CD4-positive, CD25-positive, alpha-beta regulatory T cell (primary cell): ENCODE results near the gene GCNT3. TPM values are rescaled to one million over a fixed set of nuclear protein-coding genes. Genes with fewer than 3 reads are reported as not detected.
"Not testable (repeated sequence)": the region's sequence is repeated elsewhere in the genome, so short reads cannot be mapped to it uniquely, and the experiment has no call there.

Experiments used
- ATAC-seq, 2 donors: fragments of 150-1000 bp; cut with Tn5 transposase; one replicate each; pipeline ENCODE4 v1.10.0; 2021; ENCODE audit warnings: low read depth in 2 of 2, moderate number of reproducible peaks in 2 of 2, moderate library complexity in 1 of 2
- DNase-seq, 3 donors: peaks; one replicate each; pipeline versions ENCODE4 v3.0.0 to v3.0.0-alpha.2; 2012 to 2022; ENCODE audit warnings: mixed read lengths in 1 of 3
- H3K27ac ChIP-seq: one replicate; pipeline ENCODE4 v1.7.0; 2013; ENCODE audit warnings: mild to moderate bottlenecking, low read length; ENCODE audit not compliant: insufficient read depth, poor library complexity, severe bottlenecking
- H3K27me3 ChIP-seq: one replicate; pipeline ENCODE4 v1.7.0; 2013; ENCODE audit warnings: low read length; ENCODE audit not compliant: control insufficient read depth, insufficient read depth
- H3K36me3 ChIP-seq: one replicate; pipeline ENCODE4 v1.7.0; 2013; ENCODE audit warnings: mild to moderate bottlenecking, low read length, moderate library complexity; ENCODE audit not compliant: control insufficient read depth, insufficient read depth
- H3K4me1 ChIP-seq: 2 replicates; pipeline ENCODE4 v1.7.0; 2013; ENCODE audit warnings: mild to moderate bottlenecking, low read length; ENCODE audit not compliant: insufficient read depth, control insufficient read depth, poor library complexity, severe bottlenecking
- H3K4me3 ChIP-seq: one replicate; pipeline ENCODE4 v1.7.0; 2013; ENCODE audit warnings: low read depth, mild to moderate bottlenecking, low read length, moderate library complexity
- H3K9me3 ChIP-seq, 2 experiments: 1 replicate in 1 of 2; 2 replicates in 1 of 2; pipeline ENCODE4 v1.7.0; 2013; ENCODE audit warnings: low read length in 2 of 2, mild to moderate bottlenecking in 1 of 2, moderate library complexity in 1 of 2; ENCODE audit not compliant: control insufficient read depth in 2 of 2
- H3K27ac Mint-ChIP-seq, 3 donors: one replicate each; pipeline ENCODE4 v1.8.0; 2020 to 2022; ENCODE audit warnings: mild to moderate bottlenecking in 3 of 3, mixed read lengths in 3 of 3, moderate library complexity in 2 of 3
- H3K27me3 Mint-ChIP-seq: one replicate; pipeline ENCODE4 v1.8.0; 2022; ENCODE audit warnings: mild to moderate bottlenecking, mixed read lengths
- H3K36me3 Mint-ChIP-seq: one replicate; pipeline ENCODE4 v1.8.0; 2020; ENCODE audit warnings: mixed read lengths
- H3K4me1 Mint-ChIP-seq, 4 donors: one replicate each; pipeline ENCODE4 v1.8.0; 2020 to 2022; ENCODE audit warnings: mixed read lengths in 4 of 4, mild to moderate bottlenecking in 1 of 4
- H3K4me3 Mint-ChIP-seq, 4 donors: one replicate each; pipeline ENCODE4 v1.8.0; 2020 to 2022; ENCODE audit warnings: mild to moderate bottlenecking in 4 of 4, mixed read lengths in 4 of 4, moderate library complexity in 3 of 4
- H3K9me3 Mint-ChIP-seq, 7 donors: one replicate each; pipeline ENCODE4 v1.8.0; 2020 to 2022; ENCODE audit warnings: mixed read lengths in 7 of 7, mild to moderate bottlenecking in 3 of 7, moderate library complexity in 2 of 7
- polyA plus RNA-seq, 4 donors: library from polyadenylated mRNA; unstranded; fragments of 300-500 nt; fragmentation: Illumina TruSeq; gene quantifications; one replicate each; pipeline ENCODE4 v1.2.3, GENCODE V29; 2021
- total RNA-seq: library from RNA; stranded (reverse); gene quantifications from one replicate; pipeline ENCODE4 v1.2.3, GENCODE V29; 2022

Gene GCNT3
- total and polyA plus RNA-seq, 5 donors from 2014 or later = 0.32 TPM; not detected in 4

DNA sequence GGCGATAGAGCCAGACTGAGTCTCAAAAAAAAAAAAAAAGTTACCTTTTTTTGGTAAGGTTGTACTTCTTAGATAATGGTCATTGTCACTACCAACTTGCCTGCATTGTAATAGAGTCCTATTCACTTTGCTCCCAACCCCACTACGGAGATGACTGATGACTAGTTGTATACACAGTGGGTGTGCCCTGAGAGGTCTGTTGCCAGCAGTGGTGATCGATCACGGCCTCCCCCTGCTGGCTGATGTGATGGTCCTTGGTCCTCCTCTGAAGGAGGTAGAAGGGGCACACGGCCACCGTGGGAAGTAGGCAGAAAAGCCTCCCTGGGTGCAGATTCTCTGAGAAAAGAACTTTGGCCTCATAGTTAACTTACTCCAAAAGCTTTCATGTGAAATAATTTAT lies 10.7 kb downstream of the GCNT3 start:
- Mint-ChIP-seq H3K4me1 (no peaks in the 10 kb centered on the region), H3K27me3 (peaks cover 31% of the 10 kb centered on the region), H3K4me3 (no peak overlapping the region), H3K36me3 (no peaks in the 10 kb centered on the region), H3K9me3 (no peaks in the 10 kb centered on the region), H3K27ac (no peak overlapping the region)
- peaks cover 9% of the 10 kb centered on the region for H3K27me3 ChIP-seq
- H3K4me3 ChIP-seq = no peak overlapping the region
- H3K9me3 ChIP-seq = no peaks in the 10 kb centered on the region
- H3K36me3 ChIP-seq = no peaks in the 10 kb centered on the region
- DNase-seq (peak in 1 of 3 donors; percentile 59), ATAC-seq (peak; percentile 40 to 46)
- H3K27ac ChIP-seq = no peak overlapping the region
- H3K4me1 ChIP-seq = no peaks in the 10 kb centered on the region

DNA sequence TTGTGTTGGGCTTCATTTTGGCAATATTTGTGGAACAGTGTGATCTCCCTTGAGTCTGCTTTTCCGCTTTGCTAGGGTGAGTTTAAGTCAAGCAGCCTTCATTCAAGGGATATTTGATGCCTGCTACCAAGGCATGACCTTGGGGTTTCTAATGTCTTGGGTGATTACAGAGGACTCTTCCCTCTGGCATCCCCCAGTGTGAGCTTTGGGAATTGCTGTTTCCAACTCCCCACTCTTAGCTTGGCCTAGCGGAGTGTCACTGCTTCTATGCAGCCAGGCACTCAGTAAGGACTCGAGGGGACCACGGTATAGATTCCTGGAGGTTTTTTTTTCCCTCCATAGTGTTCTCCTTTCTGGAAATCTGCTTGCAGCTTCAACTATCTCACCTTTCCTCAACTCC lies 21.1 kb downstream of the GCNT3 start:
- Histone ChIP-seq H3K4me1 (no peaks in the 10 kb centered on the region), H3K36me3 (peaks cover 3% of the 10 kb centered on the region), H3K4me3 (no peak overlapping the region), H3K9me3 (no peaks in the 10 kb centered on the region), H3K27me3 (no peaks in the 10 kb centered on the region), H3K27ac (no peak overlapping the region)
- H3K27ac Mint-ChIP-seq = no peak overlapping the region
- DNase-seq (no peak), ATAC-seq (no peak)
- peaks cover 15% of the 10 kb centered on the region for H3K27me3 Mint-ChIP-seq
- H3K4me3 Mint-ChIP-seq = no peak overlapping the region
- H3K4me1 Mint-ChIP-seq = peaks cover 0 to 3% (median 0%) of the 10 kb centered on the region in 4 donors
- H3K9me3 Mint-ChIP-seq = no peaks in the 10 kb centered on the region
- H3K36me3 Mint-ChIP-seq = peaks cover 12% of the 10 kb centered on the region

DNA sequence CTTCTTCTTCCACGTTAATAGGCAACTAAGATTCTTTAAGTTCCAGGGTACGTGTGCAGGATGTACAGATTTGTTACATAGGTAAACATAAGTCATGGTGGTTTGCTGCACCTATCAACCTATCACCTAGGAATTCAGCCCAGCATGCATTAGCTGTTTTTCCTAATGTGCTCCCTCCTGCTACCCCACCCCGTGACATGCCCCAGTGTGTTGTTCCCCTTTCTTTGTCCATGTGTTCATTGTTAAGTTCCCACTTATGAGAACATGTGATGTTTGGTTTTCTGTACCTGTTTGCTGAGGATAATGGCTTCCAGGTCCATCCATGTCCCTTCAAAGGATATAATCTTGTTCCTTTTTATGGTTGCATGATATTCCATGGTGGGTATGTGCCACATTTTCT lies 24.6 kb downstream of the GCNT3 start:
- H3K36me3 ChIP-seq = peaks cover 27% of the 10 kb centered on the region
- Mint-ChIP-seq H3K27me3 (peaks cover 7% of the 10 kb centered on the region), H3K27ac (peak overlapping the region in 1 of 3 donors; percentile 48), H3K9me3 (no peaks in the 10 kb centered on the region), H3K4me1 (peaks cover 0 to 4% (median 0%) of the 10 kb centered on the region in 4 donors), H3K4me3 (no peak overlapping the region), H3K36me3 (peaks cover 21% of the 10 kb centered on the region)
- ATAC-seq = no peak
- no peak overlapping the region for H3K27ac ChIP-seq
- no peaks in the 10 kb centered on the region for H3K9me3 ChIP-seq
- no peak overlapping the region for H3K4me3 ChIP-seq
- H3K4me1 ChIP-seq = no peaks in the 10 kb centered on the region
- DNase-seq = no peak
- no peaks in the 10 kb centered on the region for H3K27me3 ChIP-seq

GRCh38 chr15:59637507-59637906 lies 25.9 kb downstream of the GCNT3 start:
- not testable (repeated sequence) for ATAC-seq, H3K27me3 ChIP-seq, H3K9me3 Mint-ChIP-seq, H3K9me3 ChIP-seq, H3K4me1 Mint-ChIP-seq, H3K27ac ChIP-seq, H3K27me3 Mint-ChIP-seq, H3K4me3 ChIP-seq, H3K4me1 ChIP-seq, DNase-seq, H3K4me3 Mint-ChIP-seq
- H3K36me3 ChIP-seq = peaks cover 37% of the 10 kb centered on the region
- H3K36me3 Mint-ChIP-seq = peaks cover 26% of the 10 kb centered on the region
- peak overlapping the region in 1 of 3 donors; percentile 47 for H3K27ac Mint-ChIP-seq

- no peaks in the 10 kb centered on the region for H3K9me3 Mint-ChIP-seq
- H3K36me3 Mint-ChIP-seq = peaks cover 25% of the 10 kb centered on the region
- no peak overlapping the region for H3K4me3 Mint-ChIP-seq
Observed at GRCh38 chr15:59642351-59642750, 30.8 kb downstream of the GCNT3 start.

DNA sequence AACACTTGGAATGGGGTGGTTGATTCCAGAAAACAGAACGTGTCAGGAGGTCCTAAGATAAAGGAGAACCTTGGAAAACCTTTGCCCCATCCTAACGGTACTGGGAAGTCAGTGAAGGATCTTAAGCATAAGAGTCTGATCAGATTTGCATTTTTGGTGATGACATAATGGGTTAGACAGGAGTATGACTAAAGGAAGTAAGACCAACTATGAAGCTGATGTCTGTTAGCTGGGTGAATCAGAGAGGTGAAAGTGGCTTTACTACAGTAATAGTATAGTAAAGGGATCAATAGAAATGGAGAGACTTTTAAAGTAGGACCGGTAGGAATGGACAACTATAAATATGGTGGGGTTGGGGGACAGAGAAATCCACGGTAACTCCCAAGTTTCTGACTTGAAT lies 33.2 kb downstream of the GCNT3 start:
- Histone ChIP-seq H3K27me3 (no peaks in the 10 kb centered on the region), H3K4me1 (no peaks in the 10 kb centered on the region), H3K4me3 (no peak overlapping the region), H3K9me3 (no peaks in the 10 kb centered on the region), H3K27ac (no peak overlapping the region), H3K36me3 (peaks cover 64% of the 10 kb centered on the region)
- no peak for DNase-seq
- Mint-ChIP-seq H3K4me3 (no peak overlapping the region), H3K36me3 (peaks cover 29% of the 10 kb centered on the region), H3K27me3 (no peaks in the 10 kb centered on the region), H3K27ac (no peak overlapping the region), H3K9me3 (no peaks in the 10 kb centered on the region), H3K4me1 (peaks cover 0 to 10% (median 7%) of the 10 kb centered on the region in 4 donors)
- no peak for ATAC-seq

More at GRCh38 chr15:59642351-59642750, 30.8 kb downstream of the GCNT3 start:
- Histone ChIP-seq H3K4me1 (no peaks in the 10 kb centered on the region), H3K27ac (no peak overlapping the region), H3K27me3 (no peaks in the 10 kb centered on the region), H3K36me3 (peaks cover 67% of the 10 kb centered on the region), H3K9me3 (no peaks in the 10 kb centered on the region), H3K4me3 (no peak overlapping the region)
- ATAC-seq (no peak), DNase-seq (no peak)
- H3K27ac Mint-ChIP-seq = no peak overlapping the region
- H3K27me3 Mint-ChIP-seq = no peaks in the 10 kb centered on the region
- H3K4me1 Mint-ChIP-seq = peaks cover 0 to 8% (median 6%) of the 10 kb centered on the region in 4 donors

- H3K4me3 ChIP-seq, H3K9me3 Mint-ChIP-seq, DNase-seq, H3K4me1 ChIP-seq, H3K27me3 ChIP-seq, H3K9me3 ChIP-seq, H3K27ac ChIP-seq, H3K27me3 Mint-ChIP-seq, ATAC-seq, H3K4me3 Mint-ChIP-seq, H3K27ac Mint-ChIP-seq: not testable (repeated sequence)
- Mint-ChIP-seq H3K4me1 (peaks cover 6 to 10% (median 7%) of the 10 kb centered on the region in 4 donors), H3K36me3 (peaks cover 33% of the 10 kb centered on the region)
- H3K36me3 ChIP-seq = peaks cover 65% of the 10 kb centered on the region
Observed at GRCh38 chr15:59645812-59646211, 34.2 kb downstream of the GCNT3 start.

- Histone ChIP-seq H3K36me3 (peaks cover 65% of the 10 kb centered on the region), H3K27ac (no peak overlapping the region), H3K4me1 (no peaks in the 10 kb centered on the region), H3K9me3 (no peaks in the 10 kb centered on the region), H3K4me3 (no peak overlapping the region), H3K27me3 (no peaks in the 10 kb centered on the region)
- peaks cover 29% of the 10 kb centered on the region for H3K36me3 Mint-ChIP-seq
- DNase-seq (no peak), ATAC-seq (no peak)
- H3K4me1 Mint-ChIP-seq = peaks cover 6 to 10% (median 7%) of the 10 kb centered on the region in 4 donors
- no peak overlapping the region for H3K27ac Mint-ChIP-seq
- no peaks in the 10 kb centered on the region for H3K27me3 Mint-ChIP-seq
- no peaks in the 10 kb centered on the region for H3K9me3 Mint-ChIP-seq
- no peak overlapping the region for H3K4me3 Mint-ChIP-seq
Observed at GRCh38 chr15:59646277-59646676, 34.7 kb downstream of the GCNT3 start.
